GM06990 (cell line): ENCODE data around the gene APBB2.

Experiments used
- DNase-seq: peaks from one replicate; pipeline ENCODE4 v3.0.0-alpha.2; 2011; ENCODE audit not compliant: insufficient read length; ENCODE audit errors: extremely low read depth
- H3K27me3 ChIP-seq: replicated peaks from 2 replicates; pipeline ENCODE4 v1.6.0; 2011; ENCODE audit warnings: low read length; ENCODE audit not compliant: control insufficient read depth, insufficient read depth
- H3K36me3 ChIP-seq: 2 replicates; pipeline ENCODE4 v1.5.1; 2011; ENCODE audit warnings: low read length; ENCODE audit not compliant: control insufficient read depth, insufficient read depth
- H3K4me3 ChIP-seq: replicated peaks from 2 replicates; pipeline ENCODE4 v1.5.1; 2011; ENCODE audit warnings: low read depth, mild to moderate bottlenecking, control low read depth, low read length
- CTCF ChIP-seq: IDR thresholded peaks from 2 replicates; pipeline ENCODE4 v1.5.1; 2011; ENCODE audit warnings: low read length, control low read depth, mild to moderate bottlenecking, inconsistent platforms; ENCODE audit not compliant: insufficient read depth, poor library complexity, severe bottlenecking

APBB2 gene

GRCh38 chr4:41095973-41096372 is 118.4 kb downstream of the APBB2 start:
- TF ChIP-seq CTCF: no peak
- no peaks in the 10 kb centered on the region for H3K27me3 ChIP-seq
- peak; percentile 25 for DNase-seq
- H3K4me3 ChIP-seq: no peak overlapping the region
- no peaks in the 10 kb centered on the region for H3K36me3 ChIP-seq

GRCh38 chr4:41095192-41095872 is 119.0 kb downstream of the APBB2 start:
- no peak overlapping the region for H3K4me3 ChIP-seq
- no peaks in the 10 kb centered on the region for H3K36me3 ChIP-seq
- no peak for DNase-seq
- H3K27me3 ChIP-seq: no peaks in the 10 kb centered on the region
- TF ChIP-seq CTCF: no peak

GRCh38 chr4:41092128-41092527 is 122.2 kb downstream of the APBB2 start:
- no peak for DNase-seq
- Histone ChIP-seq H3K36me3 (no peaks in the 10 kb centered on the region), H3K4me3 (no peak overlapping the region), H3K27me3 (no peaks in the 10 kb centered on the region)
- no peak for TF ChIP-seq CTCF

- Histone ChIP-seq H3K4me3 (no peak overlapping the region), H3K36me3 (no peaks in the 10 kb centered on the region), H3K27me3 (no peaks in the 10 kb centered on the region)
- no peak for TF ChIP-seq CTCF
- DNase-seq: no peak
These were observed 132.5 kb downstream of the APBB2 start for GRCh38 chr4:41081847-41082246.

- TF ChIP-seq CTCF: no peak
- no peaks in the 10 kb centered on the region for H3K36me3 ChIP-seq
- no peak for DNase-seq
- H3K4me3 ChIP-seq: no peak overlapping the region
- no peaks in the 10 kb centered on the region for H3K27me3 ChIP-seq
These were observed 133.4 kb downstream of the APBB2 start for GRCh38 chr4:41080976-41081375.
